HCT116 (cell line): ENCODE data around the gene DNPH1. TPM values are rescaled to one million over a fixed set of nuclear protein-coding genes. Genes with fewer than 3 reads are reported as not detected.

Experiments used
- ATAC-seq: fragments of 200-7000 bp; cut with Tn5 transposase; 2 replicates; pipeline ENCODE4 v1.9.1; 2020; ENCODE audit warnings: mild to moderate bottlenecking, moderate library complexity
- BruUV-seq: library from RNA; stranded (reverse); fragments of 400-500 nt; replicated peaks from 2 replicates; lab custom pipeline; 2021; lab: Mats Ljungman, UMichigan
- CTCF ChIA-PET: fragments of 300-600 bp; sonication (Branson Sonifier 250); formaldehyde crosslinking; loops from one replicate; lab custom pipeline; 2021; ENCODE audit warnings: antibody characterized with exemption; lab: Charles Lee
- POLR2A ChIA-PET: fragments of 300-600, 350-600 bp; sonication (Branson Sonifier 250); formaldehyde crosslinking; loops from one replicate; lab custom pipeline; 2021; ENCODE audit warnings: antibody characterized with exemption; lab: Charles Lee
- RAD21 ChIA-PET, 2 experiments: fragments of 300-600 bp; sonication (Branson Sonifier 250); formaldehyde crosslinking; loops; one replicate each; lab custom pipeline; 2023; ENCODE audit warnings: low total read pairs in 2 of 2; ENCODE audit not compliant: uncharacterized antibody in 2 of 2, unreplicated experiment in 2 of 2, low non-redundant PET in 1 of 2; lab: Charles Lee
- DNase-seq: peaks from one replicate; pipeline ENCODE4 v3.0.0-alpha.2; 2010; ENCODE audit warnings: low read depth, low spot score
- H2AFZ ChIP-seq: fragments of 200-600 bp; shearing (Covaris generic), sonication (generic); 2 replicates; pipeline ENCODE4 v1.6.1; 2017; ENCODE audit warnings: low read depth, mixed run types, mixed read lengths, antibody characterized with exemption, low read length; ENCODE audit not compliant: poor library complexity, severe bottlenecking
- H3K27ac ChIP-seq: 2 replicates; pipeline ENCODE4 v1.5.1; 2012; ENCODE audit warnings: low read depth, low read length
- H3K27me3 ChIP-seq: fragments of 200-600 bp; sonication (generic); 2 replicates; pipeline ENCODE4 v1.6.1; 2016; ENCODE audit warnings: mixed run types, low read length, mixed read lengths; ENCODE audit not compliant: insufficient read depth
- H3K36me3 ChIP-seq, 2 experiments: fragments of 200-500 bp in 1 of 2; fragments of 200-600 bp in 1 of 2; sonication (Bioruptor generic) in 1 of 2; sonication (generic) in 1 of 2; 2 replicates each; pipeline versions ENCODE4 v1.5.1 to v1.6.1; 2014 to 2016; ENCODE audit warnings: low read length in 2 of 2, inconsistent platforms in 1 of 2, mixed read lengths in 1 of 2, mixed run types in 1 of 2; ENCODE audit not compliant: insufficient read depth in 2 of 2, control insufficient read depth in 1 of 2
- H3K4me1 ChIP-seq, 2 experiments: fragments of 200-600 bp in 1 of 2; sonication (generic) in 1 of 2; 2 replicates each; pipeline versions ENCODE4 v1.5.1 to v1.6.1; 2012 to 2017; ENCODE audit warnings: low read length in 2 of 2, inconsistent platforms in 1 of 2, mild to moderate bottlenecking in 1 of 2, mixed read lengths in 1 of 2, mixed run types in 1 of 2, moderate library complexity in 1 of 2; ENCODE audit not compliant: insufficient read depth in 2 of 2, control insufficient read depth in 1 of 2
- H3K4me2 ChIP-seq: fragments of 200-600 bp; sonication (generic); 2 replicates; pipeline ENCODE4 v1.6.1; 2017; ENCODE audit warnings: mixed run types, low read length, mixed read lengths
- H3K4me3 ChIP-seq, 2 experiments: fragments of 200-600 bp in 1 of 2; sonication (generic) in 1 of 2; replicated peaks in 1 of 2; 2 replicates each; pipeline ENCODE4 v1.5.1; 2011 to 2016; ENCODE audit warnings: low read length in 2 of 2, control low read depth in 1 of 2, low read depth in 1 of 2, mild to moderate bottlenecking in 1 of 2, mixed read lengths in 1 of 2, mixed run types in 1 of 2
- H3K79me2 ChIP-seq: fragments of 200-600 bp; sonication (generic); 2 replicates; pipeline ENCODE4 v1.6.1; 2017; ENCODE audit warnings: mild to moderate bottlenecking, mixed run types, low read length, moderate library complexity, mixed read lengths; ENCODE audit not compliant: insufficient read depth
- H3K9ac ChIP-seq: fragments of 200-600 bp; sonication (generic); 2 replicates; pipeline ENCODE4 v1.6.1; 2016; ENCODE audit warnings: low read length, mixed read lengths
- H3K9me2 ChIP-seq: fragments of 200-600 bp; sonication (generic), shearing (Covaris generic); 2 replicates; pipeline ENCODE4 v1.6.1; 2017; ENCODE audit warnings: mixed run types, mild to moderate bottlenecking, moderate library complexity; ENCODE audit not compliant: insufficient read depth
- H3K9me3 ChIP-seq, 2 experiments: fragments of 200-500 bp in 1 of 2; fragments of 200-600 bp in 1 of 2; sonication (Bioruptor generic) in 1 of 2; sonication (generic) in 1 of 2; 2 replicates each; pipeline ENCODE4 v1.6.1; 2014 to 2017; ENCODE audit warnings: low read length in 2 of 2, mixed read lengths in 2 of 2, inconsistent platforms in 1 of 2, low read depth in 1 of 2, mild to moderate bottlenecking in 1 of 2, mixed run types in 1 of 2, moderate library complexity in 1 of 2; ENCODE audit not compliant: control insufficient read depth in 1 of 2, insufficient read depth in 1 of 2
- H4K20me1 ChIP-seq: fragments of 200-600 bp; sonication (generic), shearing (Covaris generic); 2 replicates; pipeline ENCODE4 v1.6.1; 2017; ENCODE audit warnings: mixed run types, mild to moderate bottlenecking, moderate library complexity; ENCODE audit not compliant: insufficient read depth
- CBX3 ChIP-seq: IDR thresholded peaks from 2 replicates; pipeline ENCODE4 v1.6.1; 2012; ENCODE audit warnings: low read depth
- ELF1 ChIP-seq: IDR thresholded peaks from 2 replicates; pipeline ENCODE4 v1.6.1; 2012; ENCODE audit warnings: low read depth, borderline replicate concordance
- POLR2A ChIP-seq: IDR thresholded peaks from 2 replicates; pipeline ENCODE4 v1.7.0; 2011; ENCODE audit warnings: borderline replicate concordance; ENCODE audit not compliant: insufficient read depth, insufficient read length; ENCODE audit errors: extremely low read depth
- RAD21 ChIP-seq: IDR thresholded peaks from 2 replicates; pipeline ENCODE4 v1.6.1; 2012; ENCODE audit warnings: low read depth, mild to moderate bottlenecking
- SIN3A ChIP-seq: IDR thresholded peaks from 2 replicates; pipeline ENCODE4 v1.6.1; 2012; ENCODE audit warnings: low read depth
- SP1 ChIP-seq: IDR thresholded peaks from 2 replicates; pipeline ENCODE4 v1.6.1; 2012; ENCODE audit warnings: low read depth
- YY1 ChIP-seq: IDR thresholded peaks from 2 replicates; pipeline ENCODE4 v1.6.1; 2011; ENCODE audit warnings: low read length, low read depth, moderate library complexity, mild to moderate bottlenecking; ENCODE audit not compliant: insufficient replicate concordance; ENCODE audit errors: extremely low read depth
- intact Hi-C: fragments of 100-400 bp; cut with micrococcal nuclease; formaldehyde crosslinking; loops from 2 replicates; pipeline ENCODE4 v1.10.0; 2022
- total RNA-seq: library from RNA; stranded (reverse); gene quantifications from one replicate; pipeline ENCODE4 v1.2.1, GENCODE V29; 2021; ENCODE audit not compliant: unreplicated experiment
- TF ChIP-seq, protein P1 (sequence below), 3 experiments: fragments of 200-600 bp in 1 of 3; sonication (generic) in 1 of 3; IDR thresholded peaks in 2 of 3; conservative IDR thresholded peaks in 1 of 3; 2 replicates each; pipeline ENCODE4 v1.5.1; 2012 to 2017; ENCODE audit warnings: low read depth in 2 of 3, low read length in 2 of 3, antibody characterized with exemption in 1 of 3, borderline replicate concordance in 1 of 3, control low read depth in 1 of 3, mild to moderate bottlenecking in 1 of 3, mixed read lengths in 1 of 3, mixed run types in 1 of 3, moderate library complexity in 1 of 3; ENCODE audit not compliant: insufficient read depth in 1 of 3
- TF ChIP-seq, protein P2 (sequence below): IDR thresholded peaks from 2 replicates; pipeline ENCODE4 v1.6.1; 2012
- TF ChIP-seq, protein P3 (sequence below): IDR thresholded peaks from 2 replicates; pipeline ENCODE4 v1.6.1; 2012

The DNPH1 gene
- total RNA-seq, 1 experiment from 2014 or later = 117 TPM

DNA sequence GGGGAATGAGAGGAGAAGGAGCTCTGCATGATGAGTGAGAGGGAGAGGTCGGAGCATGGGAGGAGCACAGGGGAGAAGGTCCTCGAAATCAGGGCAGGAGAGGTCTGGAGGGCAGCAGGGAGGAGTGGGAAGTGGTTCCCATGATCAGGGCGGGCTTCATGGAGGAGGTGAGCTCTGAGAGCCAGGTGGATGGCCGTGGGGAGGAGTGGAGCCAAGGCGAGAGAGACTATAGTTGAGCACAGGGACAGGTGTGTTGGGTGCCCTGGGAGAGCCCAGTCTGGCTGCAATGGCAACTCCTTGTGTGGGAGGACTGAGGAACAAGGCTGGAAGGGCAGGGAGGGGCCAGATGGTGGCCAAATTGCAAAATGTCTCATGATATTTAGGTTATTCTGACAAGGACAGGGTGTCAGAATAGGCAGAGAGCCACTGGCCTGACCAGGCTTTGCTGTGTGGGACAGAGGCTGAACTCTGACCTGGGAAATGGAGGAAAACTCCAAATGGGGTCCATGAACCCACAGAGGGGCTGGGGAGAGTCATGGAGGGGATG is 35.4 kb upstream of the DNPH1 start:
- Histone ChIP-seq H3K4me1 (no peaks in the 10 kb centered on the region), H3K4me2 (no peak overlapping the region), H4K20me1 (no peaks in the 10 kb centered on the region), H2AFZ (no peak overlapping the region), H3K27me3 (no peaks in the 10 kb centered on the region), H3K9me3 (no peaks in the 10 kb centered on the region), H3K36me3 (no peaks in the 10 kb centered on the region), H3K9ac (no peak overlapping the region), H3K79me2 (no peaks in the 10 kb centered on the region), H3K9me2 (no peaks in the 10 kb centered on the region), H3K27ac (no peak overlapping the region), H3K4me3 (no peak overlapping the region)
- DNase-seq (no peak), ATAC-seq (no peak)
- intact Hi-C loops = no loop called here
- ChIA-PET CTCF (interaction anchor here (1.7 to 3.8 kb wide), 4 partner anchors 35 to 242 kb away, joined by 4 to 23 read pairs (median 12); partner anchors contain the start of gene DNPH1), POLR2A (no interaction called here), RAD21 (no interaction called here)
- no peak for TF ChIP-seq ELF1
- TF ChIP-seq, protein P1, sequence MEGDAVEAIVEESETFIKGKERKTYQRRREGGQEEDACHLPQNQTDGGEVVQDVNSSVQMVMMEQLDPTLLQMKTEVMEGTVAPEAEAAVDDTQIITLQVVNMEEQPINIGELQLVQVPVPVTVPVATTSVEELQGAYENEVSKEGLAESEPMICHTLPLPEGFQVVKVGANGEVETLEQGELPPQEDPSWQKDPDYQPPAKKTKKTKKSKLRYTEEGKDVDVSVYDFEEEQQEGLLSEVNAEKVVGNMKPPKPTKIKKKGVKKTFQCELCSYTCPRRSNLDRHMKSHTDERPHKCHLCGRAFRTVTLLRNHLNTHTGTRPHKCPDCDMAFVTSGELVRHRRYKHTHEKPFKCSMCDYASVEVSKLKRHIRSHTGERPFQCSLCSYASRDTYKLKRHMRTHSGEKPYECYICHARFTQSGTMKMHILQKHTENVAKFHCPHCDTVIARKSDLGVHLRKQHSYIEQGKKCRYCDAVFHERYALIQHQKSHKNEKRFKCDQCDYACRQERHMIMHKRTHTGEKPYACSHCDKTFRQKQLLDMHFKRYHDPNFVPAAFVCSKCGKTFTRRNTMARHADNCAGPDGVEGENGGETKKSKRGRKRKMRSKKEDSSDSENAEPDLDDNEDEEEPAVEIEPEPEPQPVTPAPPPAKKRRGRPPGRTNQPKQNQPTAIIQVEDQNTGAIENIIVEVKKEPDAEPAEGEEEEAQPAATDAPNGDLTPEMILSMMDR (IDR thresholded peaks at IDR 0.05 in 2 of 3, conservative IDR thresholded peaks at IDR 0.05 in 1 of 3; ENCODE audit: borderline replicate concordance in 1 of 3, insufficient read depth in 1 of 3, low read depth in 2 of 3, low read length in 2 of 3) = no peak
- TF ChIP-seq, protein P2, sequence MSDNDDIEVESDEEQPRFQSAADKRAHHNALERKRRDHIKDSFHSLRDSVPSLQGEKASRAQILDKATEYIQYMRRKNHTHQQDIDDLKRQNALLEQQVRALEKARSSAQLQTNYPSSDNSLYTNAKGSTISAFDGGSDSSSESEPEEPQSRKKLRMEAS = no peak
- no peak for TF ChIP-seq SIN3A
- no peak for TF ChIP-seq RAD21
- TF ChIP-seq SP1 = no peak
- TF ChIP-seq YY1 = no peak
- TF ChIP-seq, protein P3, sequence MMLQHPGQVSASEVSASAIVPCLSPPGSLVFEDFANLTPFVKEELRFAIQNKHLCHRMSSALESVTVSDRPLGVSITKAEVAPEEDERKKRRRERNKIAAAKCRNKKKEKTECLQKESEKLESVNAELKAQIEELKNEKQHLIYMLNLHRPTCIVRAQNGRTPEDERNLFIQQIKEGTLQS = no peak
- TF ChIP-seq CBX3 = no peak
- TF ChIP-seq POLR2A = no peak
- no TSS peak for BruUV-seq
